Transverse colon (tissue), 4 donors: ENCODE results near the gene NUDT15.

Source experiments
- EP300 ChIP-seq: sonication (generic); formaldehyde crosslinking; IDR thresholded peaks from one replicate; pipeline ENCODE4 v1.6.1; 2017; ENCODE audit warnings: antibody characterized with exemption, low read depth
- POLR2A ChIP-seq: fragments of 450-650 bp; IDR thresholded peaks from one replicate; pipeline ENCODE4 v1.6.1; 2016; ENCODE audit warnings: antibody characterized with exemption, mild to moderate bottlenecking, moderate library complexity
- POLR2AphosphoS5 ChIP-seq, 3 donors: sonication (generic); formaldehyde crosslinking; IDR thresholded peaks; one replicate each; pipeline ENCODE4 v1.6.1; 2016; ENCODE audit warnings: antibody characterized with exemption in 3 of 3
- TF ChIP-seq, protein P1 (sequence below), 5 experiments: fragments of 200-600 bp in 3 of 5; fragments of 450-650 bp in 2 of 5; sonication (generic) in 3 of 5; IDR thresholded peaks; 1 replicate in 2 of 5; 2 replicates in 3 of 5; pipeline ENCODE4 v1.5.1; 2016 to 2017; ENCODE audit warnings: antibody characterized with exemption in 5 of 5, inconsistent platforms in 3 of 5, mild to moderate bottlenecking in 2 of 5, moderate library complexity in 1 of 5

DNA sequence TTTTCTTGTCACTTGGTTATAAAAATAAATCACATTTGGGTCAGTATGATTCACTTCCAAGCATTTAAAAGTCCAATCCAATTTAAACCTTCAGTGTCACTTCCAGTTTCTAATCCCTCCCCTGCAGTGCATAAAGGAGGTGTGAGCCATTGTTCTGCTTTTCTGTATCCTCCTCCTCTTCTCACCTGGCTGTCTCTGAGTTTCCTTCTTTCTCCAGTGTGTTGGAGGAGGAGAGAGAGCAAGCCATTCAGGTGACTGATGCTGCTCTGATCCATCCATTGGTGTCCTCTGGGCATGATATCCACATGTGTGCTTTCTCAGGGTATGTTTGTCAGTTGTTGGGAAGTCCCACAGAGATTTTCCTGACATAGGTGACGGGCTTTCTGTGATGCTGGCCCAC lies 1.2 kb downstream of the NUDT15 start:
- TF ChIP-seq, protein P1, sequence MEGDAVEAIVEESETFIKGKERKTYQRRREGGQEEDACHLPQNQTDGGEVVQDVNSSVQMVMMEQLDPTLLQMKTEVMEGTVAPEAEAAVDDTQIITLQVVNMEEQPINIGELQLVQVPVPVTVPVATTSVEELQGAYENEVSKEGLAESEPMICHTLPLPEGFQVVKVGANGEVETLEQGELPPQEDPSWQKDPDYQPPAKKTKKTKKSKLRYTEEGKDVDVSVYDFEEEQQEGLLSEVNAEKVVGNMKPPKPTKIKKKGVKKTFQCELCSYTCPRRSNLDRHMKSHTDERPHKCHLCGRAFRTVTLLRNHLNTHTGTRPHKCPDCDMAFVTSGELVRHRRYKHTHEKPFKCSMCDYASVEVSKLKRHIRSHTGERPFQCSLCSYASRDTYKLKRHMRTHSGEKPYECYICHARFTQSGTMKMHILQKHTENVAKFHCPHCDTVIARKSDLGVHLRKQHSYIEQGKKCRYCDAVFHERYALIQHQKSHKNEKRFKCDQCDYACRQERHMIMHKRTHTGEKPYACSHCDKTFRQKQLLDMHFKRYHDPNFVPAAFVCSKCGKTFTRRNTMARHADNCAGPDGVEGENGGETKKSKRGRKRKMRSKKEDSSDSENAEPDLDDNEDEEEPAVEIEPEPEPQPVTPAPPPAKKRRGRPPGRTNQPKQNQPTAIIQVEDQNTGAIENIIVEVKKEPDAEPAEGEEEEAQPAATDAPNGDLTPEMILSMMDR (IDR thresholded peaks at IDR 0.05) = no peak
- TF ChIP-seq POLR2AphosphoS5 (IDR thresholded peaks at IDR 0.05) (no peak), POLR2A (no peak), EP300 (no peak)
